Measurements from ENCODE around the gene GFRA1. TPM values are rescaled to one million over a fixed set of nuclear protein-coding genes. Genes with fewer than 3 reads are reported as not detected.

GFRA1 gene
- total RNA-seq, 2 donors from 2014 or later = 1.6 to 3.1 TPM

- WGBS, 2 experiments (ENCODE audit: insufficient coverage in 1 of 2, insufficient read length in 1 of 2) = 92 to 100% methylated on average over 1 to 3 of the region's 3 CpGs
- H3K27ac Mint-ChIP-seq = no peak overlapping the region
- no peaks in the 10 kb centered on the region for H3K9me3 Mint-ChIP-seq
These were observed 10.3 kb downstream of the GFRA1 start for GRCh38 chr10:116262678-116263077.

DNA sequence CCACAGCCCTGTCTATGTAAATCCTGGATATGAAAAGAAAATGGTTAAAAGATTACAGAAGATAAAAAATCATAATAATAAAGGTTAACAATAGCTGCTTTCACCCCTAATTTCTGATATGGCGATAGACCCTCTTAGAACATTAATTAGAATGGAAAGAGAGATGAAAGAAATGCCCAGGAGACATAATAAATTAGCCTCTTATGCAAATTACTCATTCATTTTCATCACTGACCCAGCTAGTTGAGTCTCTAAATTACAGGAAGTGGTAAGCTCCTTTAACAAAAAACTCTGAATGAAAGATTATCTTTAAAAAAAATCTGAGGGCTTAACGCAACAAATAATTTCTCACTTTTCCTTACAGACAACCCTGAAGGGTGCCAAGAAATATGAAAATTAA is 12.4 kb downstream of the GFRA1 start:
- WGBS, 2 experiments (ENCODE audit: insufficient coverage in 1 of 2, insufficient read length in 1 of 2) = 90 to 100% methylated on average over 1 of the region's 2 CpGs
- no peak overlapping the region for H3K27ac Mint-ChIP-seq
- H3K36me3 Mint-ChIP-seq (ENCODE audit: low read depth) = no peaks in the 10 kb centered on the region
- Histone ChIP-seq H3K27me3 (ENCODE audit: control insufficient read depth, insufficient read depth, low read length, poor library complexity, severe bottlenecking) (peaks cover 9% of the 10 kb centered on the region), H3K36me3 (ENCODE audit: control insufficient read depth, insufficient read depth, low read length) (no peaks in the 10 kb centered on the region), H3K9ac (ENCODE audit: extremely low read depth, low read length, poor library complexity, severe bottlenecking) (no peak overlapping the region), H3K4me3 (ENCODE audit: low read length) (no peak overlapping the region), H3K4me1 (ENCODE audit: control insufficient read depth, insufficient read depth, low read length) (no peaks in the 10 kb centered on the region), H3K27ac (ENCODE audit: low read depth, low read length) (no peak overlapping the region), H3K9me3 (ENCODE audit: control insufficient read depth, low read length) (no peaks in the 10 kb centered on the region)
- DNase-seq = no peak
- H3K27me3 Mint-ChIP-seq (ENCODE audit: insufficient read depth) = peaks cover 3% of the 10 kb centered on the region
- H3K4me3 Mint-ChIP-seq = no peak overlapping the region
- TF ChIP-seq, protein P1, sequence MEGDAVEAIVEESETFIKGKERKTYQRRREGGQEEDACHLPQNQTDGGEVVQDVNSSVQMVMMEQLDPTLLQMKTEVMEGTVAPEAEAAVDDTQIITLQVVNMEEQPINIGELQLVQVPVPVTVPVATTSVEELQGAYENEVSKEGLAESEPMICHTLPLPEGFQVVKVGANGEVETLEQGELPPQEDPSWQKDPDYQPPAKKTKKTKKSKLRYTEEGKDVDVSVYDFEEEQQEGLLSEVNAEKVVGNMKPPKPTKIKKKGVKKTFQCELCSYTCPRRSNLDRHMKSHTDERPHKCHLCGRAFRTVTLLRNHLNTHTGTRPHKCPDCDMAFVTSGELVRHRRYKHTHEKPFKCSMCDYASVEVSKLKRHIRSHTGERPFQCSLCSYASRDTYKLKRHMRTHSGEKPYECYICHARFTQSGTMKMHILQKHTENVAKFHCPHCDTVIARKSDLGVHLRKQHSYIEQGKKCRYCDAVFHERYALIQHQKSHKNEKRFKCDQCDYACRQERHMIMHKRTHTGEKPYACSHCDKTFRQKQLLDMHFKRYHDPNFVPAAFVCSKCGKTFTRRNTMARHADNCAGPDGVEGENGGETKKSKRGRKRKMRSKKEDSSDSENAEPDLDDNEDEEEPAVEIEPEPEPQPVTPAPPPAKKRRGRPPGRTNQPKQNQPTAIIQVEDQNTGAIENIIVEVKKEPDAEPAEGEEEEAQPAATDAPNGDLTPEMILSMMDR (conservative IDR thresholded peaks at IDR 0.05) = no peak
- H3K9me3 Mint-ChIP-seq = no peaks in the 10 kb centered on the region
- no peaks in the 10 kb centered on the region for H3K4me1 Mint-ChIP-seq

More at GRCh38 chr10:116262678-116263077, 10.3 kb downstream of the GFRA1 start:
- DNase-seq = no peak
- no peaks in the 10 kb centered on the region for H3K9me3 ChIP-seq (ENCODE audit: control insufficient read depth, low read length)
- H3K4me1 Mint-ChIP-seq = peaks cover 1% of the 10 kb centered on the region
- TF ChIP-seq, protein P1 (conservative IDR thresholded peaks at IDR 0.05) = no peak
- no peaks in the 10 kb centered on the region for H3K4me1 ChIP-seq (ENCODE audit: control insufficient read depth, insufficient read depth, low read length)
- peaks cover 21% of the 10 kb centered on the region for H3K27me3 ChIP-seq (ENCODE audit: control insufficient read depth, insufficient read depth, low read length, poor library complexity, severe bottlenecking)
- H3K36me3 Mint-ChIP-seq (ENCODE audit: low read depth) = no peaks in the 10 kb centered on the region
- peaks cover 10% of the 10 kb centered on the region for H3K27me3 Mint-ChIP-seq (ENCODE audit: insufficient read depth)
- no peak overlapping the region for H3K4me3 Mint-ChIP-seq
- no peak overlapping the region for H3K9ac ChIP-seq (ENCODE audit: extremely low read depth, low read length, poor library complexity, severe bottlenecking)
- H3K27ac ChIP-seq (ENCODE audit: low read depth, low read length) = no peak overlapping the region
- H3K4me3 ChIP-seq (ENCODE audit: low read length) = no peak overlapping the region
- H3K36me3 ChIP-seq (ENCODE audit: control insufficient read depth, insufficient read depth, low read length) = no peaks in the 10 kb centered on the region

DNA sequence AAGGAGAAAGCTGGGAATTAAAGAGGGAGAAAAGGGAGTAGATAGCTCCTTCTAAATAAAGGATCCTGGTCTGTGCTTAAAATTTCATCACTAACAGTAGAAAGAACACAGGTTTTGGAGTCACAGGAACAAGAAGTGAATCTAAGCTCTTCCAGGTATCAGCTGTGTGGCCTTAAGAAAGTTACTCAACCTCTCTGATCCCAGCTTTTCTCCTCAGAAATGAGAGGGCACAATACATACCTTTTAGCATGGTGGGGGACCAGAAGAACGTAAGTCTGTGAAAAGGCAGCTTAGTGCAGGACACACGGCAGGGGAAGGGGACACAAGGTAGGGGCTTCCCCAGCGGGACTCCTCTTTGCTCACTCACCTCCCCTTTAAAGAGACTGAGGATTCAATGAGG is 13.4 kb downstream of the GFRA1 start:
- H3K4me1 ChIP-seq (ENCODE audit: control insufficient read depth, insufficient read depth, low read length) = no peaks in the 10 kb centered on the region
- H3K4me3 Mint-ChIP-seq = no peak overlapping the region
- peaks cover 9% of the 10 kb centered on the region for H3K27me3 ChIP-seq (ENCODE audit: control insufficient read depth, insufficient read depth, low read length, poor library complexity, severe bottlenecking)
- H3K4me1 Mint-ChIP-seq = no peaks in the 10 kb centered on the region
- 97% methylated on average over 3 of the region's 3 CpGs; no CpG with 5 or more reads in 1 of the 2 experiments for WGBS, 2 experiments (ENCODE audit: insufficient coverage in 1 of 2, insufficient read length in 1 of 2)
- H3K9me3 Mint-ChIP-seq = no peaks in the 10 kb centered on the region
- no peak overlapping the region for H3K27ac Mint-ChIP-seq
- TF ChIP-seq, protein P1 (conservative IDR thresholded peaks at IDR 0.05) = no peak
- H3K4me3 ChIP-seq (ENCODE audit: low read length) = no peak overlapping the region
- DNase-seq = no peak
- no peaks in the 10 kb centered on the region for H3K9me3 ChIP-seq (ENCODE audit: control insufficient read depth, low read length)
- H3K27me3 Mint-ChIP-seq (ENCODE audit: insufficient read depth) = peaks cover 3% of the 10 kb centered on the region
- H3K36me3 ChIP-seq (ENCODE audit: control insufficient read depth, insufficient read depth, low read length) = no peaks in the 10 kb centered on the region
- no peak overlapping the region for H3K9ac ChIP-seq (ENCODE audit: extremely low read depth, low read length, poor library complexity, severe bottlenecking)
- H3K36me3 Mint-ChIP-seq (ENCODE audit: low read depth) = no peaks in the 10 kb centered on the region
- H3K27ac ChIP-seq (ENCODE audit: low read depth, low read length) = no peak overlapping the region
